Fibroblast of villous mesenchyme (primary cell): ENCODE results near the gene PCDHGA1. TPM values are rescaled to one million over a fixed set of nuclear protein-coding genes. Genes with fewer than 3 reads are reported as not detected.
A peak's percentile ranks its signal among the peaks of the same experiment; 100 is the strongest.

Source experiments
- DNase-seq: peaks from one replicate; pipeline ENCODE4 v3.0.0-alpha.2; 2010; ENCODE audit warnings: low read depth
- H3K4me3 ChIP-seq: 2 replicates; pipeline ENCODE4 v1.5.1; 2011; ENCODE audit warnings: low read depth, mild to moderate bottlenecking, low read length
- total RNA-seq: library from RNA; depleted of rRNA; stranded (reverse); fragments of >200 nt; gene quantifications from 2 replicates; pipeline ENCODE4 v1.2.3, GENCODE V29; 2012
- TF ChIP-seq, protein P1 (sequence below): IDR thresholded peaks from 2 replicates; pipeline ENCODE4 v1.5.1; 2012; ENCODE audit warnings: low read depth, mild to moderate bottlenecking, low read length; ENCODE audit not compliant: insufficient read depth

Gene PCDHGA1
- total RNA-seq, 1 donor: 0.86 TPM

DNA sequence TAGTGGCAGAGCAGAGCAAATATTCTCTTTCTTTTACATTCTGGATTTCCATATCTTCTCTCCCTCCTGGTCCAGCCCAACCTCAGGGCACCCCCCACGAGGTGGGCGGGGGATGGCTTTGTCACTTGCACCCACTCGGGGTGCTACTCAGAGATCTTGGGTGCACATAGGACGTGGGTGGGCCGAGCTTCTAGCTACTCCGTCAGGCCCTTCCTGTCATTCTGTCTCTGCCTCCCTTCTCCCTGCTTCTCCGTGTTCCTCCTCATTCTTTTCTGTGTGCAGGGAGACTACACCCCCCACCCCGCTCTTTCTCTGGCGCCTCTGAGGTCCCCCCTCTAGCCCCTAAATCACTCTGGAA is 178.1 kb downstream of the PCDHGA1 start:
- TF ChIP-seq, protein P1, sequence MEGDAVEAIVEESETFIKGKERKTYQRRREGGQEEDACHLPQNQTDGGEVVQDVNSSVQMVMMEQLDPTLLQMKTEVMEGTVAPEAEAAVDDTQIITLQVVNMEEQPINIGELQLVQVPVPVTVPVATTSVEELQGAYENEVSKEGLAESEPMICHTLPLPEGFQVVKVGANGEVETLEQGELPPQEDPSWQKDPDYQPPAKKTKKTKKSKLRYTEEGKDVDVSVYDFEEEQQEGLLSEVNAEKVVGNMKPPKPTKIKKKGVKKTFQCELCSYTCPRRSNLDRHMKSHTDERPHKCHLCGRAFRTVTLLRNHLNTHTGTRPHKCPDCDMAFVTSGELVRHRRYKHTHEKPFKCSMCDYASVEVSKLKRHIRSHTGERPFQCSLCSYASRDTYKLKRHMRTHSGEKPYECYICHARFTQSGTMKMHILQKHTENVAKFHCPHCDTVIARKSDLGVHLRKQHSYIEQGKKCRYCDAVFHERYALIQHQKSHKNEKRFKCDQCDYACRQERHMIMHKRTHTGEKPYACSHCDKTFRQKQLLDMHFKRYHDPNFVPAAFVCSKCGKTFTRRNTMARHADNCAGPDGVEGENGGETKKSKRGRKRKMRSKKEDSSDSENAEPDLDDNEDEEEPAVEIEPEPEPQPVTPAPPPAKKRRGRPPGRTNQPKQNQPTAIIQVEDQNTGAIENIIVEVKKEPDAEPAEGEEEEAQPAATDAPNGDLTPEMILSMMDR: no peak
- no peak for DNase-seq
- H3K4me3 ChIP-seq: peak overlapping the region; percentile 45

DNA sequence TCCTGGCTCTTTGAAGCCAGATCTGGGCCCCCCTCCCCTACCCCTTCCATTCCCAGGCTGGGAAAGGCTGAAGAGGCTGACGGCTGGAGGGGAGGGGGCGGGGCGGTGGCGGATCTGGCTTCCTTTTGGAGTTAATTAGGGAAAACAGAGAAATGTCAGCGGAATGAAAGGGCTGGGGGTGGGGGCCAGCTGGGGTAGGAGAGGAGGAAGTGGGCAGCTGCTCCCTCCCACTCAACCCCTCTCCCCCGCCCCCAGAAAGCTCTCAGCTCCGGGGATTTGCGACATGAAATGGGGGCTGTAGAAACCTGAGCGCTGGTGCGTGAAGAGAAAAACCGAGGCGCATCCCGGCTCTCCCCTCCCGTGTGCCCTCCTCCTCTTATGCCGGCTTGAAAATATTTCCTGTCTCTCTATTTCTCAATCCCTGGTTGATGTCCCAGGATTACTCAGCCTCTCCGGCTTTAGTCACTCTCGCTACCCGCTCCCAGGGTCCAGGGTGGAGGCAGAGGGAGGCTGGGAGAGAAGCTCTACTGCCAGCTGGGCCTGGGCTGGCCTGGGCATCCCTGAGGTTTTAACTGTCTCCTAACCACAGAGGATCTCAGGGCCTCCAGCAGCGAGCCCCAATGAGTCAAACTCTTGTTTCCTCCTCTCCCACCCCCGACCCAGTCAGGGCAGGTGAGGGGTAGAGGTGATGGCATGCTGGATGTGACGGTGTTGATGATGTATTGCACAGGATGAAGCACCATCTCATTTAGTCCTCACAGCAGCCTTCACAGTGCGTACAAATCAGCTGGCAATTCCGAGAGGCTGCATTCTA is 178.7 kb downstream of the PCDHGA1 start:
- peak; percentile 97 for DNase-seq
- H3K4me3 ChIP-seq: peak overlapping the region; percentile 45
- TF ChIP-seq, protein P1: no peak

DNA sequence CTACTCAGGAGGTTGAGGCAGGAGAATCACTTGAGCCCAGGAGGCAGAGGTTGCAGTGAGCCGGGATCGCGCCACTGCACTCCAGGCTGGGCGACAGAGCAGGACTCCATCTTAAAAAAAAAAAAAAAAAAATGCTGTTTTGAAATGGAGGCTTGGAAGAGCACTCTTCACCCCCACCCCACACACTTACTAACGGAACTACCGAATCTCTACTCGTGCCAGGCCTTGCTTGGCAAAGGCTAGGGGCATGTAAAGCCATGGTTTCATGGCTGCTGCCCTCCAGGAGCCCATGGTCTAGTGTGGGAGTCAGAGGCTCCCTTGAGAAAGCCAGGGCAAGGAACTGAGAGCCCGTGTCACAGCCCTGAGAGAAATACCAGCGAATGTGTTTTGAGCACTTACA is 179.8 kb downstream of the PCDHGA1 start:
- TF ChIP-seq, protein P1: no peak
- no peak overlapping the region for H3K4me3 ChIP-seq
- DNase-seq: no peak

DNA sequence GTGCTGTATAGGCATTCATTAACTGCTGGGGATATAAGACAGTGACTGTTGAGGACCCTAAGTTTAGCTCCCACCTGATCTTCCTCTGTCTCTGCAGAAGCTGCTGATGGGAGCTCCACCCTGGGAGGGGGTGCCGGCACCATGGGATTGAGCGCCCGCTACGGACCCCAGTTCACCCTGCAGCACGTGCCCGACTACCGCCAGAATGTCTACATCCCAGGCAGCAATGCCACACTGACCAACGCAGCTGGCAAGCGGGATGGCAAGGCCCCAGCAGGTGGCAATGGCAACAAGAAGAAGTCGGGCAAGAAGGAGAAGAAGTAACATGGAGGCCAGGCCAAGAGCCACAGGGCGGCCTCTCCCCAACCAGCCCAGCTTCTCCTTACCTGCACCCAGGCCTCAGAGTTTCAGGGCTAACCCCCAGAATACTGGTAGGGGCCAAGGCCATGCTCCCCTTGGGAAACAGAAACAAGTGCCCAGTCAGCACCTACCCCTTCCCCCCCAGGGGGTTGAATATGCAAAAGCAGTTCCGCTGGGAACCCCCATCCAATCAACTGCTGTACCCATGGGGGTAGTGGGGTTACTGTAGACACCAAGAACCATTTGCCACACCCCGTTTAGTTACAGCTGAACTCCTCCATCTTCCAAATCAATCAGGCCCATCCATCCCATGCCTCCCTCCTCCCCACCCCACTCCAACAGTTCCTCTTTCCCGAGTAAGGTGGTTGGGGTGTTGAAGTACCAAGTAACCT is 180.7 kb downstream of the PCDHGA1 start:
- DNase-seq: no peak
- no peak overlapping the region for H3K4me3 ChIP-seq
- TF ChIP-seq, protein P1: no peak

DNA sequence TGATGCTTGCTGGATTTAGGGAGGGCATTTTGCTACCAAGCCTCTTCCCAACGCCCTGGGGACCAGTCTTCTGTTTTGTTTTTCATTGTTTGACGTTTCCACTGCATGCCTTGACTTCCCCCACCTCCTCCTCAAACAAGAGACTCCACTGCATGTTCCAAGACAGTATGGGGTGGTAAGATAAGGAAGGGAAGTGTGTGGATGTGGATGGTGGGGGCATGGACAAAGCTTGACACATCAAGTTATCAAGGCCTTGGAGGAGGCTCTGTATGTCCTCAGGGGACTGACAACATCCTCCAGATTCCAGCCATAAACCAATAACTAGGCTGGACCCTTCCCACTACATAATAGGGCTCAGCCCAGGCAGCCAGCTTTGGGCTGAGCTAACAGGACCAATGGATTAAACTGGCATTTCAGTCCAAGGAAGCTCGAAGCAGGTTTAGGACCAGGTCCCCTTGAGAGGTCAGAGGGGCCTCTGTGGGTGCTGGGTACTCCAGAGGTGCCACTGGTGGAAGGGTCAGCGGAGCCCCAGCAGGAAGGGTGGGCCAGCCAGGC is 181.5 kb downstream of the PCDHGA1 start:
- TF ChIP-seq, protein P1: no peak
- no peak for DNase-seq
- no peak overlapping the region for H3K4me3 ChIP-seq

DNA sequence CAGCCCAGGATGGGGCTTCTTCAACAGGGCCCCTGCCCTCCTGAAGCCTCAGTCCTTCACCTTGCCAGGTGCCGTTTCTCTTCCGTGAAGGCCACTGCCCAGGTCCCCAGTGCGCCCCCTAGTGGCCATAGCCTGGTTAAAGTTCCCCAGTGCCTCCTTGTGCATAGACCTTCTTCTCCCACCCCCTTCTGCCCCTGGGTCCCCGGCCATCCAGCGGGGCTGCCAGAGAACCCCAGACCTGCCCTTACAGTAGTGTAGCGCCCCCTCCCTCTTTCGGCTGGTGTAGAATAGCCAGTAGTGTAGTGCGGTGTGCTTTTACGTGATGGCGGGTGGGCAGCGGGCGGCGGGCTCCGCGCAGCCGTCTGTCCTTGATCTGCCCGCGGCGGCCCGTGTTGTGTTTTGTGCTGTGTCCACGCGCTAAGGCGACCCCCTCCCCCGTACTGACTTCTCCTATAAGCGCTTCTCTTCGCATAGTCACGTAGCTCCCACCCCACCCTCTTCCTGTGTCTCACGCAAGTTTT is 182.1 kb downstream of the PCDHGA1 start:
- peak overlapping the region; percentile 60 for H3K4me3 ChIP-seq
- peak; percentile 74 for DNase-seq

More for the DNA sequence above, 182.1 kb downstream of the PCDHGA1 start:
- TF ChIP-seq, protein P1: peak; percentile 88
